RKO (cell line): ENCODE measurements around the gene TLE3.

Experiments
- DNase-seq: peaks from one replicate; pipeline ENCODE4 v3.0.0-alpha.2; 2016; ENCODE audit warnings: low spot score

TLE3 gene

GRCh38 chr15:70082281-70082900 lies 15.3 kb downstream of the TLE3 start:
- DNase-seq, result no peak

- no peak for DNase-seq
These were observed 16.1 kb downstream of the TLE3 start for GRCh38 chr15:70081612-70082011.

- no peak for DNase-seq
These were observed 17.4 kb downstream of the TLE3 start for GRCh38 chr15:70080347-70080746.

- DNase-seq, result no peak
These were observed 17.8 kb downstream of the TLE3 start for GRCh38 chr15:70079888-70080287.

- DNase-seq, result no peak
These were observed 18.9 kb downstream of the TLE3 start for GRCh38 chr15:70078578-70079417.

- DNase-seq, result no peak
These were observed 20.2 kb downstream of the TLE3 start for GRCh38 chr15:70077188-70078147.

- no peak for DNase-seq
These were observed 23.3 kb downstream of the TLE3 start for GRCh38 chr15:70074380-70074779.

- no peak for DNase-seq
These were observed 25.2 kb downstream of the TLE3 start for GRCh38 chr15:70072479-70072878.

- DNase-seq, result no peak
These were observed 25.9 kb downstream of the TLE3 start for GRCh38 chr15:70071799-70072198.

- no peak for DNase-seq
These were observed 28.0 kb downstream of the TLE3 start for GRCh38 chr15:70069716-70070115.

GRCh38 chr15:70068783-70069565 lies 28.7 kb downstream of the TLE3 start:
- no peak for DNase-seq

GRCh38 chr15:70067681-70068080 lies 30.0 kb downstream of the TLE3 start:
- DNase-seq, result no peak

GRCh38 chr15:70067011-70067410 lies 30.7 kb downstream of the TLE3 start:
- DNase-seq, result no peak

- DNase-seq, result no peak
These were observed 31.3 kb downstream of the TLE3 start for GRCh38 chr15:70066447-70066846.

- DNase-seq, result no peak
These were observed 31.7 kb downstream of the TLE3 start for GRCh38 chr15:70066004-70066403.

- DNase-seq, result no peak
These were observed 32.6 kb downstream of the TLE3 start for GRCh38 chr15:70065006-70065722.

GRCh38 chr15:70064441-70064840 lies 33.3 kb downstream of the TLE3 start:
- no peak for DNase-seq

- no peak for DNase-seq
These were observed 33.7 kb downstream of the TLE3 start for GRCh38 chr15:70063980-70064379.

GRCh38 chr15:70063261-70063925 lies 34.3 kb downstream of the TLE3 start:
- DNase-seq, result no peak

GRCh38 chr15:70062321-70062956 lies 35.3 kb downstream of the TLE3 start:
- DNase-seq, result no peak
